Fibroblast of upper back skin (primary cell): ENCODE data around the gene SESN1.

Experiments
- DNase-seq: peaks from one replicate; pipeline ENCODE4 v3.0.0-alpha.2; 2013

SESN1 gene

DNA sequence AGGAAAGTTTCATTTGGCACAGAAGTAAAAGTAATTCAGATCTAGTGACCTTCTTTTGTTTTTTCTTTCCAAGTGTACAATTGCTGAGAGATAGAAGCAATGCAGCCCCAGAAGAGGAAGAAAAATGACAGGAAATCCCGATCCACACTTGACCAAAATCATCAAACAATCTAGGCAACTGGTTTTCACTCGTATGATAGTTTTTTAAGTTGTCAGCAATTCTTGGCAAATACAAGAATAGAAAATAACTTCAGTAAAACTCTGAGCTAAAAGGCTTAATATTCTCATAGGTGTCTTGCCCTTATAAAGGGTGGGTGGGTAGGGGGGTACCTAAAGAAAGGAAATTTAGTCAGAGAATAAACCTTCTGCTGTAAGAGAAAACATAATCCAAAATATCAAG, 36.0 kb downstream of the SESN1 start:
- no peak for DNase-seq

DNA sequence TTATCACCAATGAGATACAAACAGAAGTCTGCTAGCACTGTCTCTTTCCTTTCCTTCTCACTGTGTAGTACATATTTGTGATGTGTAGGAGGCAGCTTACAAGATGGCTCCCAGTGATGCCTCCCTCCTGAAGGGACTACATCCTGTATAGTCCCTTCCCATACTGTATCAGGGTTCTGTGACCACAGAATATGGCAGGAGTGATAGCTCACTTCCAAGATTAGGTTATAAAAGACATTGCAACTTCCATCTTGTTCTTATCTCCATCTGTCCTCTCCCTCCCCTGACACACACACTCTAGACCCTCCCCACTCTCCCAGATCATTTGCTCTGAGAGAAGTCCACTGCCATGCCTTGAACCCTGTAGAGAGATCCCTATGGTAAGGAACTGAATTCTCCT, 38.0 kb downstream of the SESN1 start:
- DNase-seq = no peak

DNA sequence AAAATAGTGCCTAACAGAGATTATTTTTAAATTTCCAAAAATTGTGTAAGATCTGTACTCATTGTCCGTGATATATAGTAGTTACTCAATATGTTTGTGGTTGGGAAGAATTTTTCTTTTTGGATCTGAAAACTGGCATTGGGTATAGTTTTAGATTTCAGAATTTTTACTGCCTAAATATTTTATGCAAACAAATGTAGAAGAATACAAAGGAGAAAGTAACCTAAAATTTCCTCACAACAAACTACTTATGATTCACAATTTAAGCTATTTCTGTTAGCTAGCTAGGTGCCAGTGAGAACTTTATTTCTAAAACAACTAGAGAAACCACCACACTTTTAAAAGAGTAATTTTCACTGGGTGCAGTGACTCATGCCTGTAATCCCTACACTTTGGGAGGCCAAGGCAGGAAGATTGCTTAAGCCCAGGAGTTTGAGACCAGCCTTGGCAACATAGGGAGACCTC, 38.8 kb downstream of the SESN1 start:
- peak; percentile 46 for DNase-seq

DNA sequence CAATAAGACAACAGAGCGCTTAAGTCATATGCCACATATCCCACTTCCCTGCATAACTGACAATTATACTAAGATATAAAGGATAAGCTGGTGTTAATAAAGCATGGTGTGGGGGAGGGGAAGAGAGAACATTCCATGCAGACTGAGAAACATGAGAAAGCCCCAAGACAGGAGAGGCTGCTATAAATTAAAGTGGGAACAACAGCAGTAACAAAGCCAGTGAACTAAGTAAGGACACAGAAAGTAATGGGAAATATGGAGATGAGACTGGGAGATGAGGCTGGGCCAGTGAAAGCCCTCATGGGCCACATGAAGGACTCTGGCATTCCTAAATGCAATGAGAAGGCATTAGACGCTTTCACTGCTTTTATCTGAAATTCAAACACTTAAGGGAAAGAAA, 41.3 kb downstream of the SESN1 start:
- DNase-seq = peak; percentile 32

DNA sequence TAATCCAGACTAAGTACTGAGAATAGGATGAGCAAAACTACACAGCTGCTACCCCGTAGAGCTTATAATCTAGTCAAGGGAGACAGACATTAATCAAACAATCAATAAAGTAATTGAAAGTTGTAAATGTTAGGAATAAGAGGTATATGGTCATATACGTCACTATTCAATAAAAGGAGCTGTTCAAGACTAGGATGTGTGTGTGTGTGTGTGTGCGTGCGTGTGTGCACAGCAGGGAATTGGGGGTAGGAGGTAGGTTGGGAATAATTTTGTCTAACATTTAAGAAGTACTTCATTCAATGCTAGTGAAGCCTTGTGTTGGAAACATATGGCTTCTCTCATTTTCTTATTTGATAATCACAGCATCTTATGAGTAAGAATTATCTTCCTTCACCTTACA, 41.8 kb downstream of the SESN1 start:
- no peak for DNase-seq

DNA sequence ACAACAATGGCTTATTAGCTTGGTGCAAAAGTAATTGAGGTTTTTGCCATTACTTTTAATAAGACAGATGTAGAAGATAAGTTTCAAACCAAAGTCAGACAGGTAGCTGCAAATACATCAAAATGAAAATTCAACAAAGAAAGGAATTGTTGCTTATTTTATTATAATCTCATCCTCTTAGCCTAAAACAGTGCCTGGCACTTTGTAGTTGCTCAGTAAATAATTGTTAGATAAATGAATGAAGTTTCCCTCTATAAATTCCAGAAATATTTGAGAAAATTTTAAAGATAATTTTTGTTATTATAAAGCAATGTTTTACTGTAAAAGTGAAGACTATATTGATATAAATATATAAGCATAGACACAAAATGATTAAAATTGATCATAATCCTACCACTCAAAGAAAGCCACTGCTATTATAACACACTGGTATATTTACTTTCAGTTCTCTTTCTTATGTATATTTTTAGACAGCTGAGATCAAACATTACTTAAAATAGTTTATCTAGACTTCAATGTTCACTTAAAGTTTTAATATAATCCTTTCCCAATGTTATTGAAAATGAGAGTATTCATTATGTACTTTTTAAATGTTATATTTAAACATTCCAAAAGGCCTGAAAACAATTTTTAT, 42.5 kb downstream of the SESN1 start:
- DNase-seq = no peak

DNA sequence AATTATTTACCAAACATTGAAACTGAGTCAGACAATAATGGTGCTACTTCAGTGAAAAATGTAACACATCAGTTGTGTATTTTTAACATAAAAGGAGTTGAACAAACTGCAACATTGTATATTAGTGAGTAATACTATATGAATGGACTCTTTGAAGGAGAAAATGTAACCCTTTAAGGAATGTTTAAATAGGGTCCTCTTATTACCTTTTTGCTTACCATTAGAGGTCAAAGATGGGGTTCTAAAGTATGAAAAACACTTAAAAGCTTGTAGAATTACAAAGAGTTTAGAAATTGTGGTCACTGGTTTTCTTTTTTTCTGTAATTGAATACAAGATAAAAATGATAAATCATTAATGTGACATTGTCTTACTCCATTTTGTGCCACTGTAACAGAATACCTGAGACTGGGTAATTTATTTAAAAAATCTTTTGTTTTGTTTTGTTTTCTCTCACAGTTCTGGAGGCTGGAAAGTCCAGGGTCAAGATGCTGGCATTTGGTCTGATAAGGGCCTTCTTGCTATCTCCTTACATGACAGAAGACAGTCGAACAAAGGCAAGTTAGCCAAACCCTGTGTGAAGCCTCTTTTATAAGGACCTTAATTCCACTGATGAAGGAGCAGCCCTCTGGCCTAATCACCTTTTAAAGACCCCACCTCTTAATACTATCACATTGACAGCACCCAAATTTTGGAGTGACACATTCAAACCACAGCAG, 43.2 kb downstream of the SESN1 start:
- peak; percentile 39 for DNase-seq

DNA sequence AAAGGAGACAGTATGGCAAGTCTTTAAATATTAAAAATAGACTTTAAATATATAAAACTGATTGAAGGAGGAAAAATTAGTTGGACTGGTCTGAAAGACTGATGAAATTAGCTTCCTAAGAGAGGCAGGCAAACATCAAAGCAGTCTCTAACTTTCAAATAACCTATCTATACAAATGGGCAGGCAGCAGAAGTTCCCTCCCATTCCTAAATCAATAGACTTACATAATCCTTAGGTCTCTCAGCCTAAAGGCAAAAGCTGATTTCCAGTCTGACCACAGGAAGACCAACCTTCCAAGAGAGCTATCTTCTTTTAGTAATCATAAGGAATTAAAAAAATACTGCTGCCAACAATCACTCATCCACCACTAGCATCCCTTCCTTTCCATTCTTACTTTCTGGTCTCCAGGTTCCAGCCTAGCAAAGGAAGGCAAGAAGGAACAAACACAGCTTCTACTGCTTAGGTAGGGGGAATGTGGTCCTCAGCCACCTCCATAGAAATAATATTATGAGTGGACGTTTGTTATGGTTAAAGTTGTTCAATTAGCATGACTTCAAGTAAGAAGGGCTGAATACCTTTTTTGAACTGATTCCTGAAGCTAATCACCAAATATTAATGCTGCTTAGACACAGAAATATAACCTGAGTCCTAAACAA, 44.1 kb downstream of the SESN1 start:
- no peak for DNase-seq

DNA sequence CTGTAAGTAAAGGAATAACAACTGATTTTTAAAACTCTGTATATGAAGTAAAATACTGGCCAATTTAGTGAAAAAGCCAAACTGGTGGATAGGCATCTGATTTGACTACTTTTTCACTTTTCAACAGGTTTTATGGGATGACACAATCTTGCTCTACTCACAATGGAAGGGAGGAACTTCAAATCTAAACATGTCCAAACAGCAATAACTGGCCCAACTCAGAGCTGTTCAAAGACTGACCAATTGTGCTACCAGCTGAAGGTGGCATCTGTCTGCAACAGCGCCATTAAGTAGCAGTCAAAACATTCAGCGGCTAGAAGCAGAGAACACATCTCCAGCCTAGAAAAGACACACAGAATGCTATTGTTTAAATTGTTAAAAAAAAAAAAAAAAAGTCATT, 44.6 kb downstream of the SESN1 start:
- no peak for DNase-seq

DNA sequence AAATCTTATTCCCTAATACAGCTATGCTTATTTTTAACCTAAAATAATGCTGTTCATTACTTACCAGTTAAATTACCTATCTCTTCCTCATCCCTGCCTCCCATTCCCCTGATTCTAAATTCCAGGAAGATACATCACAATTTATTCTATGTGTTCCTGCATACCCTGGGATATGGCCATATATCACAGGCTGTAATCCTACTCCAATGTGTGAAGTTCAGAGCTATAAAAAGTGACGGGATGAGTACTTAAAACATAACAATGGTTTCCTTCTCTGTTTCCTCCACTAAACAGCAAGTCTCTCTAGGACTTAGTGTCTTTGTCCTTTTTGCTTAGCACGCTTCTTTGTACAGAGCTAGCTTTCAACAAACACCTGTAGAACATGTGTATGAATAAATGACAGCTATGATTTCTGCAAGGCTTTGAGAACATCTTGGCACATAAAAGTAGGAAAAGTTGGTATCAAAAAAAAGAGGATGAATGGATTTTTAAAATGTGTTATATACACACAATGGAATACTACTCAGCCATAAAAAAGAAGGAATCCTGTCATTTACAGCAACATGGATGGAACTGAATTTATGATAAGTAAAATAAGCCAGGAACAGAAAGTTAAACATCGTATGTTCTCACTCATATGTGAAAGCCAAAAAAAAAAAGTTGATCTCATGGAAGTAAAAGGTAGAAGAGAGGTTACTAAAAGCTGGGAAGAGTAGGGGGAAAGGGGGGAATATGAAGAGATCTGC, 45.8 kb downstream of the SESN1 start:
- no peak for DNase-seq

DNA sequence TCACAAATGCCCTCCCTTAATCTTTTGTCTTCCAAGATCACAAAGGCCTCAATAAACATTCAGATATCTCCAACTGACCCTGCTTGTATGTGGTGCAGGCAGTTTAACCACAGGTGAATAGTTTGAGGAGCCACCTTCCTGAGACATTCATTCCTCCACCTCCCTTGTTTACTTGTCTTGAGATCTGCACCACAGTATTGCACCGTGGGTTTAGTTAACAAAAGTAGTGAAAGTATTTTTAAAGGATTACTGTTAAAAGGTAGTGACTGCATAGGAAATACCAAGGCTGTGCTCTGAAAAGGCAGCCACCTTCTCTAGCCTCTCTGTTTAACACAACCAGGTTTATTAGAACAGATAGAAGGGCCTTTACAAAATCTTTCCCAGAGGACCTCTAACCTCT, 46.5 kb downstream of the SESN1 start:
- no peak for DNase-seq

DNA sequence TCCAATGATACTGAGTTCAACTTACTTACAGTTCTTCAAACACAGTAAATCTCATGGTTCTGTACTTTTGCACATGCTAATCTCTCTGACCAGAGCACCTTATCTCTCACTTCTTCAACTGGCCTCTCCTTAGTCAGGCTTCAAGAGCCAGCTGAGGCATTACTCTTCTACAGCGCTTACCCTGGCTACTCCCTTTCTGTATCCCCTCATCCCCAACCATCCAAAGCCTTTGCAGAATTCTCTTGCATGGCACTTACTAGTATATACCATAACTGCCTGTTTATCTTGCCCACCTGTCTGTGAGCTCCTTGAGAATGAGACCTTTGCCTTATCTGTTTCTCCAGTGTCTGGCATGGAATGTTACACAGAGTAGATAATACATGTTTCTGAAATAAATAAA, 49.2 kb downstream of the SESN1 start:
- DNase-seq = no peak

DNA sequence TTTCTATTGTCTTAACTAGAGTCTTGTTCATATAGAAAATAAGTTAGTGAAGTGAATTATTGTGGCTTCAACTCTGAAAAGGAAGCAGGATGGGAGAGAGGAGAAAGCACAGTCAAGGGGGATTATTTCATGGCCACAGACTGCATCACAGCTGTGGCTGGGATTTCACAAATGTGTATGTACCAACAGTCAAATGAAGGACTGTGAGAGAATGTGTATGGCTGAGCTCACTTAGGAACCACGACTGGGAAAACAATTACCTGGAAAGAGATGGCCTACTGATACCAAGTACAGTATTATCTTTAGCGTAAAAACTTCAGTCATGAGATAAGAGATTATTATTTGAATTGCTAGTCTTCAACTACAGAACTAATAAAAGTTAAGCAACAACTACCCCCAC, 54.9 kb downstream of the SESN1 start:
- no peak for DNase-seq

DNA sequence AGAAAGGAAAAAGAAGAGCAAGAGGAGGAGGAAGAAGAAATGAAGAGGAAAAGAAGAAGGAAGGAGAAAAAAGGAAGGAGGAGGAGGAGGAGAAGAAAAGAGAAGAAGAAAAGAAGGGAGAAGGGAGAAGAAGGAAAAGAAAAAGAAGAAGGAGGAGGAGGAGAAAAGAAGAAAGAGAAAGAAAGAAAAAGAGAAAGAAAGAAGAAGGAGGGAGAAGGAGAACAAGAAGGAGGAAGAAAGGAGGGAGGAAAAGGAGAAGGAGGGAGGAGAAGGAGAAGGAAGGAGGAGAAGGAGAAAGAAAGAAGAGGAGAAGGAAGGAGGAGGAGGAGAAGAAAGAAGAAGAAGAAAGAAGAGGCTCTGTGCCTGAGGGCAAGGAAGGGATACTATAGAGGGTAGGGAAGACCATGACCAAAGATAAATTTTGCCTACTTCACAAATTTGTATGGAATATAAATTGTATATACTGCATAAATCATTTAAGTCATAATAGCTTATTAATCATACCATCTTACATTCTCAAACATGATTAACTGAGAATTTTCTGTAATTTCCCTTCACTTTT, 55.7 kb downstream of the SESN1 start:
- no peak for DNase-seq

DNA sequence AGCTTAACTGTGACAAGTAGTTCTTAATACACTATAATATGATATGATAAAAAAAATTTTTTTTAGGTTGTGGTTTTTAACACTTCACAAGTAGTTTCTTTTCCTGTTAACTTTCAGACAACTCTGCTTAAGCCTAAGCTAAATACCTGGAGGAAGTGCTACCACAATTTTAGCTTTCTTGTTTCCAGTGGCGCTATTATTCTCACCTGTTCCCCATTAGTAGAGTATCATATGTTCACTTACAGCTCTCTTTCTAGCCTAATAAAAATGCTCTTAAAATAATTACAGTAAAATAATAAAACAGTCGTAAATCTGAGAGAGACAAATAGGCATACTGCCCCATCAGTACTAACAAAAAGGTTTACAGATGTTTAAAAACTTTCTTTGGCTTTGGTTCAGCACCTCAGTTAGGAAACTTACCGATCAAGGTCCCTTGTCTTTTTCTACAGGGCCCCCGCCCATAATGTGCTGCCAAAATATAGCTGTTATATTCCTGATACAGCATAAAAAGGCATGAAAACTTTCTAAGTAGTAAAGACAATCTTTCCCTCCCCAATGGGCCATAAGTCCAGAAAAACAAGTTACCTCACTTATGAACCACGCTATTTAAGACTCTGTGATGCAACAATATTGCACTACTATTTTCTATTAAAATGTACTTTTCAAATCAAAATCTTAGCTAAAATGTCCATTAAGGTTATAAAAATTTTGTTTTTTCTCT, 57.9 kb downstream of the SESN1 start:
- no peak for DNase-seq

DNA sequence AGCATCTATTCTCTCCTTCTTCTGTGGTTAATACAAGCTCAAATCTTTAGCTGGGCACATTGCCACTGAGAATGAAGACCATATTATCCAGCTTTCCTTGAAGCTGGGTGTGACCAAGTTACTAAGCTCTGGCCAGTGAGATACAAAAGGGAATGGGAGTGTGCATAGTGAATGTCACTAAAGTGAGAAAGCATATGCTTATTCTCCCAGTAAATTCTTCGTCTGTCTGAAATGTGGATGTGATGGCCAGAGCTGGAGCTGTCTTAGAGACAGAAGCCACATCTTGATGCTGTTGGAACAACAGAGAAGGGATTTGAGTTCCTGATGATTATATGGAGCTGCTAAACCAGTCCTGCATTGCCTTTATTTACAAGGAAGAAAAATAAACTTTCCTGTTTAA, 60.1 kb downstream of the SESN1 start:
- peak; percentile 16 for DNase-seq

DNA sequence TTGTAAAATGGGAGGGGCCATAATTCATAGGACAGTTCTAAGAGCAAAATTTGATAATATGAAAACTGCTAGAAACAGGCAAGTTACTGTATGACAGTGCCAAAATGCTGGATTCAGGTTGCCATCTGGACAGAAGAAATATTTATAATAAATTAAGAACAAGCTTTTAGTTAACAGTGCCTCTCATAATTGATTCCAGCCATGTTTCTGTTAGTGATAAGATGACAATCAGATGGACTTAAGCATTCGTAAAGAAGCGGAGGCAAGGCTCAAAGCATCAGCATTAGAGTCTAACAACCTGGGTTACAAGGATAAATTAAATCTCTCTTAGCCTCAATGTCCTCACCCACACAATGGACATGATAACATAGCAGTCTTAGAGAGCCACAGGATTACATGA, 61.0 kb downstream of the SESN1 start:
- DNase-seq = no peak

DNA sequence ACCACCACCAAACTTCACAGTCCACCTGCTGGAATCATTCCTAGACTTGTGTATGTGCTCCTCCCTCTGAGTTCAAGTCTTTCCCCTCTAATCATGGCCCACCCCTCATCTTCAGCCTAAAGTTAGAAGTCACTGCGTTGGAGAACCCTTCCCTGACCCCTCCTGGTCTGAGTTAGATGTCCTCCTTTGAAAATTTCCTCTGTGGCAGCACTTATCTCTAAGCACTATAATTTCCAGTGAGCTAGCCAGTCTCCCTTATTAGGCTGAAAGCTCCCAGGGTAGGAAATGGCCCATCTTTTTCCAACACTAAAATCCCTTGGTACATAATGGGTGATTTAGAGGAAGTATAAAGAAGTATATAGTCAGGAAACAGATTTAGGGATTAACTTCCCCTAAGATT, 63.2 kb downstream of the SESN1 start:
- DNase-seq = no peak

DNA sequence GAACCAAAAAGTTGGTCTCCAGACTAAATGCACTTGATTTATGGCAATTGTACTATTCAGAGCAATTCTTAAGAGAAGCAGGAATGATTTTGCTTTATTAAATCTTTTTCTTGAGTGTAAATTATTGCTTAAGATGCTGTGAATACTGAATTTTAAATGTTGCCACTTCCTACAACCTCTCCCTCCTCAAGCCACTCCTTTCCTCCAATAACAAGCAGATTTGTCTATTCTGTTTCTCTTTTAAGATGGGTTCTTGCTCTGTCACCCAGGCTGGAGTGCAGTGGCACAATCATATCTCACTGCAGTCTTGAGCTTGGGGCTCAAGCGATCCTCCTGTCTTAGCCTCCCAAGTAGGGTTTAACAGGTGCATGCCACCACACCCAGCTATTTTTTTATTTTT, 65.3 kb downstream of the SESN1 start:
- no peak for DNase-seq

DNA sequence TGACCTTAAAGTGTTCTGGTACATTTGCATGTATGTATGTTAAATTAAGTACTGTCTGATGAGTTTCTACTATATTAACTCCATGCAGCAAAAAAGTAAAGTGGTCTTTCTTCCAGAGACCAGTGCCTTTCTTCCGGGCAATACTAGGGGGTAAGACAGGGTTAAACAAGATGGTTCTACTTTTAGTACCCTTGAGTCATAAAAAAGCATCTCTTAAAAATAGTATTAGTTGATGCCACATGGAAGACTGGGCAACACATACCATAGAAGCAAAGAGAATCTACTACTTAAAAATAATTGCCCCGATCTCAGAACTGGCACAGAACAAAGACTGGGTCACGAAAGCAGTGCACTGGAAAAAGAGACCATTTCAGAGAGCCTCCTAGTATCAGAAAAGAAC, 66.2 kb downstream of the SESN1 start:
- DNase-seq = no peak

DNA sequence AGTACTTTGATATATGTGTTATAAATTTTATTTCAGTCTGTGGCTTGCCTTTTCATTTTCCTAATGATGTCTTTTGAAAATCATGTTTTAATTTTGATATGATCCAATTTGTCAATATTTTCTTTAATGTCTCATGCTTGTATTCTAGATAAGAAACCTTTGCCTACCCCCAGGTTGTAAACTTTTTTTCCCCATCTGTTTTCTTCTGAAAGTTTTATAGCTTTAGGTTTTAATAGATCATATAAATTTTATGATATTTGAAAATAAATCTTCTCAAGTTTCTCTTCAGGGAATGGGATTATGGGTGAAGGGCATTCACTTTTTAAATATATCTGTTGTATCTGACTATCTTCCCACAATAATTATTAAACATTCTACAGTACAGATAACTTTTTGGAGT, 66.7 kb downstream of the SESN1 start:
- no peak for DNase-seq

DNA sequence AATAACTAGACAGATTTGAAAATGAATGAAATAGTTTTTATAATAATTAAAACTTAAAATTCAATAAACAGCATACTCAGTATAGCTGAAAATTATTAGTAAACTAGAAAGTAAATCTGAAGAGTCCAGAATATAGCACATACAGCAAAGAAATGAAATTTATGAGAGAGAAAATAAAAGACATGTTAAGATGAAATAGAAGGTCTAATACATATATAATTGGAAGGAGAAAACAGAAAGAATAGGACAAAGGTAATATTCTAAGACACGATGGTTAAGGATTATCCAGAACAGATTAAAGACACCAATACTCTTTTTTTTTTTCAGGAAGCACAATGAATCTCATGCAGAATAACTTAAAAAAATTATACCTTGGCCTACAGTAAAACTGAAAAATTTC, 69.0 kb downstream of the SESN1 start:
- no peak for DNase-seq

DNA sequence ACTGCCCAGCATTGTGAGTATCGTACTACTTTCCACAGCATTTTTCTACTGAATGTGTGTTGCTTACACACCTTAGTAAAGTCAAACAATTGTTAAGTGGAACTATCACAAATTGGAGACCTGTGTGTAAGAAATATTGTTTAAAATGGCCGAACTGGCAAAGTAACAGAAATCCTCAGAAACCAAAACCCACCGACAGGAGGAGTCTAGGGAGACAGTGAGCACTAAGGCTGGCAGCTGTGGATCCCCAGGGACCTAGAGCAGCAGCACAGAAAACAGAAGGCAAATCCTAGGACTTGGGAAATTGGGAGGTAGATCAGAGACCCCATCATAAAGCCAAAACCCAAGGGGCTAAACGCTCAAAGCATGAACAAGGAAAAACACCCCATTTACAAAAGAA, 69.9 kb downstream of the SESN1 start:
- DNase-seq = peak; percentile 37
